GM10266 (cell line): Measurements from ENCODE around the gene SPHK2.

Experiments
- DNase-seq: peaks from one replicate; pipeline ENCODE4 v3.0.0; 2012; ENCODE audit errors: extremely low spot score
- CTCF ChIP-seq: IDR thresholded peaks from 2 replicates; pipeline ENCODE4 v1.5.1; 2012; ENCODE audit warnings: mild to moderate bottlenecking, low read depth; ENCODE audit not compliant: control insufficient read depth, insufficient read depth; ENCODE audit errors: missing control alignments

Gene SPHK2

GRCh38 chr19:48646001-48646721 is 26.9 kb downstream of the SPHK2 start, which contains the start of gene CA11:
CA11 (minus strand) TSS chr19:48646187; CDS start chr19:48645632, 555 bp downstream.
- DNase-seq = peak; percentile 90

GRCh38 chr19:48646722-48647216 is 27.5 kb downstream of the SPHK2 start:
- no peak for DNase-seq
- TF ChIP-seq CTCF = no peak

More at GRCh38 chr19:48646001-48646721, 26.9 kb downstream of the SPHK2 start, which contains the start of gene CA11:
- TF ChIP-seq CTCF = peak; percentile 95

- no peak for DNase-seq
- no peak for TF ChIP-seq CTCF
Observed at GRCh38 chr19:48648134-48648533, 28.8 kb downstream of the SPHK2 start.

- DNase-seq = no peak
- TF ChIP-seq CTCF = no peak
Observed at GRCh38 chr19:48650974-48651682, 31.8 kb downstream of the SPHK2 start.

GRCh38 chr19:48651683-48652048 is 32.4 kb downstream of the SPHK2 start:
- no peak for DNase-seq
- no peak for TF ChIP-seq CTCF

- no peak for TF ChIP-seq CTCF
- DNase-seq = no peak
Observed at GRCh38 chr19:48654299-48655059, 35.2 kb downstream of the SPHK2 start.
